ENCODE results near the gene MED15.

The MED15 gene

DNA sequence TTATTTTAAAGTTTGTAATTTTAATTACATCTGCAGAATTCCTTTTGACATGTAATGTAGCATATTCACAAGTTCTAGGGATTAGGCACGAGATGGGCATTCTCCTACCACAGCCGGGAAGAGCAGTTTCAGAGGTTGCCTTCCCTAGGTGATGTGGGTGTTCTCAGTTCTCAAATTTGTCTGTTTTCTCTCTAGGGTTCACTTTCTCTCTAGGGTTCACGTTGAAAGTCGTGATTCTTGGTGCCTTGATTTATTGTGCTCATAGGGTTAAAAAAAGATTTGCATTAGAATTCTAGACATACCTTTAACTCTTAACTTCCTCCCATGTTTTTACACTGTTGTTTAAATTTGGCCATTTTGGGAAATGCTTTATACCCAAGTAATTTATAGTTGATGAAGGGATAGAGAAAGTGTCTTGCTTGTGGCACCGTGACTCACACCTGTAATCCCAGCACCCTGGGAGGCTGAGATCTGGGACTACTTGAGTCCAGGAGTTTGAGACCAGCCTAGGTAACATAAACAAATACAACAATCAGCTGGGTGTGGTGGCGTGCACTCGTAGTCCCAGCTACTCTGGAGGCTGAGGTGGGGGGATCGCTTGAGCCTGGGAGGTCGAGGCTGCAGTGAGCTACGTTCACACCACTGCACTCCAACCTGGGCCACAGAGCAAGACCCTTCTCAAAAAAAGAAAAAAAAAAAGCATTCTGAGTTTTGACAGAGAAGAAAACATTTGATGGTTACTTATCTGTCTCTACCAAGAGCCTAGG is 3.6 kb downstream of the MED15 start:
- DNase-seq, result no peak

DNA sequence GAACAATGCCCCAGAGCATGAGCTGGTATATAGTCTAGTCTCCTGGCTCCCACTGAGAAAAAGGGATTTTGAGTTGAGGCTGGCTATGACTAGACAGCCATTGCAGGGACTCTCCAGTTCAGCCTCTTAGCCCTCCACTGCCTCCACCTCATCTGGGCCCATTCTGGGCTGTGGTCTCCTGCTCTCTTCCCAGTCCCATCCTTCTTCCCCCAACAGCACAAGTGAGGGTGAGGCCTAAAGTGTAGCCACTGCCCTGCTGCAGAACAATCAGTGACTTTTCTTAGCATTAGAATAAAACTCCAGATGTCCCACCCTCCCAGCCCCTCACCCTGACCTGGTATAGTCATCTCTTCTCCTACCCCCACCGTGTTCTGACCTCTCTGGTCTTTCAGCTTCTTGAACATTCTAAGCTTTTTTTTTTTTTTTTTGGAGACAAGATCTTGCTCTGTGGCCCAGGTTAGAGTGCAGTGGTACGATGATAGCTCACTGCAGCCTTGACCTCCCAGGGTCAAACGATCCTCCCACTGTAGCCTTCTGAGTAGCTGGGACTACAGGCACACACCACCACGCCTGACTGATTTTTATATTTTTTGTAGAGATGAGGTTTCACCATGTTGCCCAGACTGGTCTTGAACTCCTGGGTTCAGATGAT is 4.3 kb downstream of the MED15 start:
- DNase-seq, result no peak

DNA sequence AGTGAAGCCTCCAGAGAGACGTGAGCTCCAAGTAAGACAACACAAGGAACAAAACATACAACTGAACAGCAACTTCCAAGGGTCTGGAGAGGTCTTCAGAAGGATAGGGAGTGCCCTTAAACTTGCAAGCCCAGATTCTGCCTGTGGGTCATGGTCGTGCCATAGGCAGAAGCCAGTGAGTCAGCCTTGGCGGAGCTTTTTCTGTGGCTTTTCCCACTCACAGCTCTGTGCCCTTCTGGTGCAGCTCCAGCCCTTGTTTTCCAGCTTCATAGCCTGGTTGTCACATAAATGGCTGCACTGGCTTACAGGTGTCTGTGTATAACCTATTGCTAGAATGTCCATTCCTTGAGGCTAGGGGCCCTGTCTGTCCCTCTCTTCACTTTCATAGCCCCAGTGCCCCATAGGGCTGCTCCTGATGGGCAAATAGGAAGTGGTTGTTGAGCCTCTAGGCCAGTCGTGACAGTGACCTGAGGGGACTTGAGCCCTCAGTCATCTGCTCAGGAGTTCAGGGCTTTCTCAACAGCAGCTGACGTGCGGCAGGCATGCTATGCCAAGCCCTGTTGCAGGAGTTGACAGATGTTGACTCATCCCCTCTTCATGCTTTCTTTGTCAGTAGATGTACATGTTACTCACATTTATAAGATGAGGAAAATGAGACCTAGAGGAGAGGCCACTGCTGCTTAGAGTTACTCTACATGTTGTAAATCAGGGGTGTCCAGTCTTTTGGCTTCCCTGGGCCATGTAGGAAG is 7.4 kb downstream of the MED15 start:
- no peak for DNase-seq

DNA sequence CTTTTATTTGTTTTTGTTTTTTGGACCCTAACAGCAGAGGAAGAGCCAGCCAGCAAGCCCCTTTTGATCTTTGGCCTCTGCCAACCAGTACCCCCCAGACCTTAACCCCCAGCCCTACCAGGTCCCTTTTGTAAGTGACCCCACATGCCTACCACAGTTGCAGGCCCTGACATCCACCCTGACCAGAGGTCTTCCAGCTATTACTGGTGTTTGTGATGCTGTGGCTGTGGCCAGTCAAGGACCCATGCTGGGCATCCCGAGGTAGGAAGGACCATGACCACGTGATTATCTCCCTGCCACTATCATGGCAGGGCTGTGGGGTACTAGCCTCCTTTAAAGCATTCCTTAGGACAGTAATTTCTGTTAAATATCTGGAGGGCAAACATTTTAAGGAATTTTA is 9.0 kb downstream of the MED15 start:
- DNase-seq, result no peak

DNA sequence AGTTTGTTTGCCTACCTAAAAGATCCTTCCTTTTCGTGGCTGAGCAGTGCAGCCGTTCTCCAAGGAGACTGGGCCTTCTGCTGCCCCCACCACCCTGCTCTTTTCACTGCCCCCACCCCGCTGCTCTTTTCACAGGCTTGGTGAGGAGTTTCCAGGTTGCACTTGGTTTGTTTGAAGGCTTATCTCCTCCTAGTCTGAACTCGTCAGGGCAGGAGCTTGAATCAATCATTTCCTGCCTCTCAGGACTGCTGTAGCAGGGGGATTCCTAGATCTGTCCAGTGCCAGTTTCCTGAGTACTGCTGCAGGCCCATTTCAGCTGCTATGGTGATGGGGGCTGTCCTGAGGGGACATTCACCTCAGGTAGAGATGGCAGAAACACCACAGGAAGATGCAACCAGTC is 10.0 kb downstream of the MED15 start:
- DNase-seq, result no peak

DNA sequence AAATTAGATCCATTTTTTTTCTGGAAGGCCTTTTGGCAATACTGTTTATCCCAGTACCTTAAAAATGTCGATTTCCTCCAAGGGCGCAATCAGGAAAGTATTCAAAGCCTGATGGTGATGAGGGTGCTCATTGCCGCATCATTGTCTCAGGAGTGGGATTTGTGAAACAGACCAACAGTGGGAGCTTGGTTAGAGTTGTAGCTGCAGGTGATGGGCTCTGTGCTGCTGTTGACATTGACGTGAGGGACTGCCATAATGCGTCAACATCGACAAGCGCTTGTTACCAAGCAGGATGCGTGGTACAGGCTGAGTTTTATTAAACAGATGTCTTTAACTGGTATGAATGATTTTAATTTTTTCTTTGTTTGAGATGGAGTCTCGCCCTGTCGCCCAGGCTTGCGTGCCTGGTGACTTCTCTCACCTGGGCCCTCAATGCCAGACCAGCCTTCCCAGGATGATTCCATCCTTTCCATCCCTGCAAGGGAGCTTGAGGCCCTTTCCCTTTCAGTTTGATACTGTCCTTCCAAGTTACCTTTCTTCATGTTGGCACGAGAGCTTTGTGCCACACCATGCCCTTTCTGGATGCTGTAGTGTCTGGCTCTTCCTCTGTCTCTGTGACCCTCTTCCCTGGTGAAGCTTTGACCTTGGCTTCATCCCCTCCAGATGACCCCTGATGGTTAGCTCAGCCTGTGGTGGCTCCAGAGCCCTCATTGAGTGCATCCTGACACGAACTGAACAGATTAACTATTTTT is 10.6 kb downstream of the MED15 start:
- no peak for DNase-seq

DNA sequence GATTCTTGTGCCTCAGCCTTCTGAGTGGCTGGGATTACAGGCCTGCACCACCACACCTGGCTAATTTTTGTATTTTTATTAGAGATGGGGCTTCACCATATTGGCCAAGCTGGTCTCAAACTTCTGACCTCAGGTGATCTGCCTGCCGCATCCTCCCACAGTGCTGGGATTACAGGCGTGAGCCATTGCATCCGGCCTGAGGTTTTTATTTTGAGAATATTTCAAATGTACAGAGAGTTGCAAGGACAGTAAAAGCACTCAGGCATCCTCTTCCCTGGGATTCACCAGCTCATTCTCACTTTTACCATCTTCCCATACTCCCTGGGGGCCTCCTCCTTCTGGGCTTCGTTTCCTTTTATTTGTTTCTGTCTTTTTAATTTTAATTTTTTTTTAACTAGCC is 12.1 kb downstream of the MED15 start:
- no peak for DNase-seq

DNA sequence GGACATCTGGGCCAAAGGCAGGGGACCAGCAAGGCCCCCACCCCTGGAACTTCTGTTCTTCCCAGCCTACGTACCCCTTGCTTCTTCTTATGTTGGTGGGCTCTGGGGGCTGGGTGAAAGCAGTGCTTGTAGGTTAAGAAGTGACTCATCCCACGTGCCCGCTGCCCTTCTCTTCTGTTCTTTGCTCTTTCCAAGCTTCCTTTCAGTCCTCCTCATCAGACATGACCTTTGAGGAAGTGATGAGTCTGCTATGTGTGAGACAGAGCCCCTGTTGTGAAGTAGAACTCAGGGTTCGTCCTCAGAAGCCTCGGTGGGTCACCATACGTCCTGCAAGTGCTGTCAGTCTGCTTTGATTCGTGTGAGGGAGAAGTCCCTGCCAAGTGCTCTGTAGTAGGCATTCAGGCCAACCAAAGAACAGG is 12.7 kb downstream of the MED15 start:
- DNase-seq, result no peak

DNA sequence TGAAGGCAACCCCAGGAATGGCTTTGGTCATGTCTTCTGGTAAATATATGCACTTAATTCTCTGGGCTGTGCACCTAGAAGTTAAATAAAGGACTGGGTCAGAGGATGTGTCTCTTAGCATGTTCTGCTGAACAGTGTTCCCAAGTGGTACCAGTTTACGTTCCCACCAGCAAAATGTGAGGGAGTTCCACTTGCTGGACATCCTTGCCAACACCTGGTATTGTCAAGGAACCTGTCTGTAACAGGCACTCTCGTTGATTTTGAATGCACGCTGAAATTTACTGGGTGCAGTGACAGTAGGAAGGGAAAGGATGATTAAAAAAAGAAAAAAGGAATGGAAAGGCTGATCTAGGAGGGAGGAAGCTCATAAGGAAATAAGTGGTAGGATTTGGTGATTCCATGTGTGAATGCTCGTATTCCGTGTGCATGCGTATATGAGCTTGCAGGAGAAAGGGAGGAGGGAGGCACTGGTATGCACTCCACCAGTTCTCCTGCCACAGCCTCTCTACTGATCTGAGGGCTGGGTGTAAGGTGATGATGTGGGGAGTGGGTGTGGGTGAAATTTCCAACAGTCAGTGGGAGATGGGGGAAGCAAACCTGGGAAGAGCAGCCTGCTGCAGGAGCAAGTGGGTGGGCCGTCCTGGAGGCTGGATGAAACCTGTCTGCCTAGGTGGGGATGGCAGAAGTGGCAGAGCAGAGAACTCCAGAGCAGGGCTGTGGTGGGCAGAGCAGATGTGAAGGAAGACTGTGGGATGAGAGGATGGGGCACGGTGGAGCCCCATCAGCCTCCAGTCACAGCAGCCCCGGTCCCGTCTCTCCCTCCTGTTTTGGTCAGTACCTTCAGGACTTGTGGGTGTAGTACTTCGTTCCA is 15.0 kb downstream of the MED15 start:
- no peak for DNase-seq

DNA sequence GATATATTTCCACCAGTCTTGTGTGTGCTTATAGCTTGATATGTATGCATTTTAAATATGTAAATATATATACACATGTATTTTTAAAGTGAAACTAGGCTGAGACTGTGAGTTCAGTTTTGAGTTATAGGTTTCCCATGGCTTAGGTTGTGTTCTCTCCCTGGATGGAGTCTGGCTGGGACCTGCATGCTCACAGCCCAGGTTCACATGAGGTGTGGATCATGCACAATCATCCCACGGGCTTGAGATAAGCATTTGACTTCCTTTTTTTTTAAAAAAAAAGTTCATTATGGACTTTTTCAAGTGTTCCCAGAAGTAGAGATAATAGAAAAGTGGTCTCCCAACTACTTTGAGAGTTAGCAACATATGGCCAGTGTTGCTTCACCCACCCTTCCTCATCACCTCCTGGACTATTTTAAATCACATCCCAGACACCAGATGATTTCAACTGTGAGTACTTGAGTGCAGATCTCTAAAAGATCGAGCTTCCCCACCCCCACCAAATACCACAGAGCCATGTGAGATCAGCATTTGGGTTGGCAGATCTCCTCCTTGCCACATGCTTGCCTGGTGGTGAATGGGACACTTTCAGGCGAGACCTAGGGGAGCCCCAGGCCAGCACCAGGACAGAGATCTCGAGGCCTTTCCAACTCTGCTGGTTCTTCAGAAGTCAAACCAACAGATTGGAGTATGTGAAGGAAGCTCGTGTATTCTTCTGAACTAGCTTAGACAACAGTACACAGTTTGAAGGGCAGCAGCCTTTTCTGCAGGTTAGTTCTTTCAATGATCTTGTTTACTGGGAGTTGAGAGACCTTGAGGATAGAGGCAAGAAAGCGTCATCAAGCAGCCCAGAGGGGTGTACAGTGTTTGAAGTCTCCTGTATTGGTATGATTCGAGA is 15.9 kb downstream of the MED15 start:
- DNase-seq, result no peak

DNA sequence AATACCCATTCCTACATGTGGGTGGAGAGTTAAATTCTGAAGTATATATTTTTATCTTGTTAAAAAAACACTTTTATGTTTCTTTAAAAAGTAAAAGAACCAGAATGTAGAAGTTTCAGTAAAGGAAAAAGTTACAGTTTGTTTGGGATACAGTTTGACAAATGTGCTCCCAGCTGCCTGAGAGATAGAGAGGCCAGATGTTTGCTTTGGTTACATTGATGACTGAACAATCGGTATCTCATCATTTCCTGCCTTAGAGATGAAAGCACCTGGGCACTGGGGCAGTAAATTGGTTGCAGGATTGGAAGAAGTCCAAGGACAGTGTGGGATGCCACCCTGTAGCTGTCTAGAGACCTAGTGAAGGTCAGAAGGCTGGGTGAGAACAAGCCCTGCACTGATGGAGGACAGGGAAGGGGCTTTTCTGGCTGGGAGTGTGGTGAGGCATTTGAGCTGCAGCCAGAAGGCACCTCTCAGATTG is 16.6 kb downstream of the MED15 start:
- no peak for DNase-seq

DNA sequence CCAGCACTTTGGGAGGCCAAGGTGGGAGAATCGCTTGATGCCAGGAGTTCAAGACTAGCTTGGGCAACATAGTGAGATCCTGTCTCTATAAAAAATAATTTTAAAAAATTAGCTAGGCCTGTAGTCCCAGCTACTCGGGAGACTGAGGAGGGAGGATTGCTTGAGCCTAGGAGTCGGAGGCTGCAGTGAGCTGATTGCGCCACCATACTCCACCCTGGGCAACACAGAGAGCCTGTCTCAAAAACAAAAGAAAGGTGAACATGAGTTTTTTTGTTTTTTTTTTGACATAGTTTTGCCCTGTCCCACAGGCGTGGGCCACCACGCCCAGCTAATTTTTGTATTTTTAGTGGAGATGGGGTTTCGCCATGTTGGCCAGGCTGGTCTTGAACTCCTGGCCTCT is 17.6 kb downstream of the MED15 start:
- no peak for DNase-seq

DNA sequence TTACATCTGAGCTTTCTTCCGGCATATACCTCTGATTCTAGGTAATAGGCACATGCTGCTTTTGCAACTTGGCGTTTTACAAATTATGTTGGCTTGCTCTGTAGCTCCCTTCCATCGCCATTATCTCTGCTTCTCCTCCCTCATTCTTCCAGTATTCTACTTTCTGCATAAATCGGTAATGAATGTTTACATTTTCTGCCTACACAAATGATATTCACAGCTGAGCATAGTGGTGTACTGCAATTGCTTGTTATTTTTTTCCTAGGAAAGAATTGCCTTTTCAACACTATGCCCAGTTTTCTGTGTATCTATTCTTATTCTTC is 18.9 kb downstream of the MED15 start:
- no peak for DNase-seq

DNA sequence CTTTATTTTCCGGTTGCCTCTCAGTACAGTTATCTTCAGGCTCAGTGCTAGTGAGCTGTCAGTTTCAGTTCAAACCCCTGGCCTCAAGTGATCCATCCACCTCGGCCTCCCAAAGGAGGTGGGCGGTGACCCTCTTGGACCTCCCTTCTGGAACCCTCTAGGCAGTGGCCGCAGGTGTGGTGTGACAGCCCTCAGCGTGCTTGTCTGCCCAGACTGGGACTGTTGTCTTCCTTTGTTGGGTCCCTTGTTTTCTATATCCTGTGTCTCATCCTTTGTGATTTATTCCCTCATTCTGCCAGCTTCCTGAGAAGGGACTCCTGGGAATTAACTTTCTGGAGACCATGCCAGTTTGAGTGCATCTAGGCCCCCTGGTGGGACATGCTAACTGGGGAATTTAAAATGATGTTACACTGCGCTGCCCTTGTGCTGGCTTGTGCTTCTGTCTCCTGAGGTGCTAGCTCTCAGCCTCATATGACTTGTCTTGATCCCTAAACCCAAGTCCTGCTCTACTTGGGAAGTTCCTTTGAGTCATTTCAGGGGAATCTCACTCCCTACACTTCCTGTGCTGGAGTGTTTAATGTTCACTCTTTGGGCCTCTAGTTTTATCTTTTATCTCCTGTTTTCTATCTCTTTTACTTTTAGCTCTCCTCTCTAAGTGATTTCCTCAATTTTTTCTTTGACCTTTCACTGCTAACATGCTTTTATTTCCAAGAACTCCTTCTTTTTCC is 19.4 kb downstream of the MED15 start:
- no peak for DNase-seq

DNA sequence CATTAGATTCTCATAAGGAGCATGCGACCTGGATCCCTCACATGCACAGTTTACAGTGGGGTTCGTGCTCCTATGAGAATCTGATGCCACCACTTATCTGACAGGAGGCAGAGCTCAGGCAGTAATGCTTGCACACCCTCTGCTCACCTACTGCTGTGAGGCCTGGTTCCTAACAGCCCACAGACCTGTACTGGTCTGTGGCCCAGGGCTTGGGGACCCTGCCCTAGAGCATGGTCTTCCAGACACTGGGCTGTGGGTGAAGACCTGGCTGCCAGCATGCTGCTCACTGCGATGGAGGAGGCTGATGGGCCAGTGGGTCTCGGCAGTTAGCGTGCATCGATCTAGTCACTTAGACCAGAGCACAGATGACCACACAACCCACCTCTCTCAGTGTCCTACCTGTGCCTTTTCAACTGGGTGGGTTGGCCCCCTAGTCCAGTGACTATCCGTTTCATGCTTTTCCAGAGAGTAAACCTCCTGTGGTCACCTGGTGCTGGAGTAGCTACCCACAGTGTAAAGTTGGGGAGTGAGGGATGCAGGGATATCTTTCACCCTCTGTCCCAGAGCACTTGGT is 21.1 kb downstream of the MED15 start:
- DNase-seq, result no peak

DNA sequence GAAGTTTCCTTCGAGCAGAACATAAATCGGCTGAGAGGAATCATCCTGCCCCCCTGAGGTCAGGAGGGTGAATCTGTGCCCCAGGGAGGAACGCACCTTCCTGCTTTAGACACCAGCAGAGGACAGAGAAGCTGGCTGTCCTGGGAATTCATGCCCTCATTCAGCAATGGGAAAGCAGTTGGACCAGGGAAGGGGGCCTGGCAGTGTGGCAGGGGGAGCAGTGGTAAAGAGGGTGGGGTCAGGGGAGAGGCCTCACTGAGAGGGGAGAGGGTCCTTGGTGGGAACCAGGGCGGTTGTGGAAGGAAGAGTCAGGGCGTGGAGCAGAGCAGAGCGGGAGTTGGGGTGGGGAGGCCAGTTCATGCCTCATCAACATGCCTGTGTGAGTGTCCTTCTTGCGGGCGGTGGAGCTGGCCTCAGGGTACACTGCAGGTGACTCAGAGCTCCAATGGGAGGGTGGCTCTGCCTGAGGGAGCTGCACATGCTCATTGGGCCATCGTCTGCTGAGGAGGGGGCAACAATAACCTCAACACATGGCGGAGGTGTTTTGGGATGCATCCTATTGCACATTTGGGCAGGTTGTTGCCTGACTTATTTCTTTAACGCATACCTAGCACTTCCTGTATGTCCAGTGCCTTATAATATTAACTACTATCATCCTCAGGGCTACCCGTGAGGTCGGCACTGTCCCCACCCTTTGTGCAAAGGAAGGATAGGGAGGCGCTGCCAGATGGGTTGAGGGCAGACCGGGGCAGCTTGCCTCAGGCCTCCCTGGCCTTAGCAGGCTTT is 23.2 kb downstream of the MED15 start:
- no peak for DNase-seq

DNA sequence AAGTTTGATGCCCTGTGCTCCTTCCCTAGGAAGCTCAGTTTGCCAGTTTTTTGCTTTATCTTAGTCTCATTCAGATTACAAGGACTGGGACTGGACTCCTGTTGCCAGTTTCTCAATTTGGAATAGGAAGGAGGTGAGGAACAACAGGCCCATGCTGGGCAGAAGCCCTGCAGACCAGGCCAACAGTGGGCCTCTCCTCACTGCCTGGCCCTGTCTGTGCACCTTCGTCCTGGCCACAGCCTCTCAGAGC is 23.7 kb downstream of the MED15 start:
- DNase-seq, result no peak

DNA sequence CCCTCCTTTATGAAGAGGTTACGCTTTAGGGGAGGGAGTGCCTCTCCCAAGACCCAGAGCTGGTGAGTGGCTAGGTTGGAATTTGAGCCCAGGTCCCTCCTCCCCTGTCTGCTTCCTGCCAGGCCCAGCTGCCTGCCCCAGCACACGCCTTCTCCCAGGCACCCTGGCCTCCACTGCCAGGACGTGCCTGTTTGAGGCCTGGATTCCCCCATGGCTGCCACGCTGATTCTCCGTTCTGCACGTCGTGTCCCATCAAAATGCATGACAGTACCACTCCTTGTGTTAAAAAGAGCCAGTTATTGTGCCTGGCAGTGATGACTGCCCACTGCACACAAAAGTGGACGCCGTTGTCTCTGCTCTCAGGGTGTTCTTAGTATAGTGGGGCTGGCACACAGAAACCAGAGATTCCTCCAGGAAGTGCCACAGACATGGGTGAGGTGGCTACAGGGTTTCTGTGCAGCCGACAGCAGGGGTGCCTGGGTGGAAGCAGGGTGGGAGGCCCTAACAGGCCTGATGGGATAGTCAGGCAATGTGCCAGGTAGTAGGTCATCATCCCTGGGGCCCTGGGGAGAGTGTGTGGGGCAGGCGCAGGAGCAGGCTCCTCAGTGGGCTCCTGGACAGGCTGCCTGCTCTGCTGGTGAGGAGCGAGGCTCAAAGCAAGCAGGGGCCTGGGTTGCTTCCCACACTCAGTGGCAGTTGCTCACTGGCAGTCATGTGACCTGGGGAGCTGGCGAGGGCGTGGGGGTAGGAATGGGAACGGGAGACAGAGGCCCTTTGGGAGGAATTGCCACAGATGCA is 24.2 kb downstream of the MED15 start:
- DNase-seq, result peak; percentile 7
